Stimulated activated CD4-positive, alpha-beta T cell treated with anti-CD3 and anti-CD28 coated beads, Interleukin-15, amount 100 ng/mL, for 24 hours (primary cell): ENCODE measurements around the gene MRPL20.
"Not testable (repeated sequence)": the region's sequence is repeated elsewhere in the genome, so short reads cannot be mapped to it uniquely, and the experiment has no call there.

Source experiments
- DNase-seq: peaks from one replicate; pipeline ENCODE4 v3.0.0-alpha.2; 2020

MRPL20 gene

GRCh38 chr1:1380860-1381259, 26.2 kb downstream of the MRPL20 start:
- DNase-seq: no peak

- DNase-seq: no peak
These were observed 29.4 kb downstream of the MRPL20 start for GRCh38 chr1:1377540-1378205.

- DNase-seq: no peak
These were observed 30.4 kb downstream of the MRPL20 start for GRCh38 chr1:1376551-1377226.

- peak; percentile 97 for DNase-seq
These were observed 32.0 kb downstream of the MRPL20 start, which contains the start of gene AURKAIP1 for GRCh38 chr1:1374929-1375662. AURKAIP1 (minus strand) TSS chr1:1375207; CDS start chr1:1374756, 451 bp downstream.

GRCh38 chr1:1374589-1374928, 32.5 kb downstream of the MRPL20 start:
- DNase-seq: no peak

GRCh38 chr1:1373815-1374588, 33.1 kb downstream of the MRPL20 start:
- no peak for DNase-seq

- DNase-seq: no peak
These were observed 33.9 kb downstream of the MRPL20 start for GRCh38 chr1:1373051-1373814.

- peak; percentile 84 for DNase-seq
These were observed 35.1 kb downstream of the MRPL20 start for GRCh38 chr1:1371746-1372711.

GRCh38 chr1:1371364-1371745, 35.7 kb downstream of the MRPL20 start:
- peak; percentile 42 for DNase-seq

GRCh38 chr1:1370771-1371300, 36.3 kb downstream of the MRPL20 start:
- DNase-seq: no peak

- not testable (repeated sequence) for DNase-seq
These were observed 37.0 kb downstream of the MRPL20 start for GRCh38 chr1:1370094-1370493.

GRCh38 chr1:1367315-1367714, 39.8 kb downstream of the MRPL20 start:
- no peak for DNase-seq

GRCh38 chr1:1366699-1367066, 40.4 kb downstream of the MRPL20 start:
- no peak for DNase-seq

GRCh38 chr1:1365875-1366698, 41.0 kb downstream of the MRPL20 start:
- no peak for DNase-seq

GRCh38 chr1:1364266-1364665, 42.8 kb downstream of the MRPL20 start:
- DNase-seq: no peak

GRCh38 chr1:1361982-1362423, 45.1 kb downstream of the MRPL20 start:
- DNase-seq: no peak

GRCh38 chr1:1361233-1361981, 45.7 kb downstream of the MRPL20 start:
- DNase-seq: no peak

GRCh38 chr1:1360506-1361169, 46.5 kb downstream of the MRPL20 start:
- DNase-seq: no peak
